Measurements from ENCODE around the gene SESN2. TPM values are rescaled to one million over a fixed set of nuclear protein-coding genes. Genes with fewer than 3 reads are reported as not detected.

SESN2 gene
- total and polyA plus RNA-seq, 10 of the 15 experiments (the other 5 are each of a cell fraction or from before 2014, with no cell fraction given) = 1.5 to 40.9 (median 17.8) TPM

GRCh38 chr1:28249013-28249865, 10.1 kb upstream of the SESN2 start:
- POLR2A ChIA-PET = interaction anchor here (0.5 to 7.6 kb wide), 15 partner anchors 10 to 476 kb away, joined by 3 to 125 read pairs (median 3); partner anchors contain the start of genes ATP5IF1, MED18 and SESN2
- peak; percentile 57 for TF ChIP-seq POLR2A (IDR thresholded peaks at IDR 0.05; ENCODE audit: low read depth, low read length)
- no peak for TF ChIP-seq BCL3 (IDR thresholded peaks at IDR 0.05; ENCODE audit: borderline replicate concordance, insufficient read depth, low read depth, low read length, poor library complexity, severe bottlenecking)
- TF ChIP-seq PKNOX1 (IDR thresholded peaks at IDR 0.05) = 0 out of 2 replicates have a peak, but pooled peaks have one; percentile 4
- peak in 1 of 2 experiments; percentile 75; a peak in 1 of 4 replicates for TF ChIP-seq CEBPB (IDR thresholded peaks at IDR 0.05; ENCODE audit: borderline replicate concordance in 1 of 2, low read depth in 2 of 2, low read length in 2 of 2)
- Histone ChIP-seq H3K27ac (ENCODE audit: control insufficient read depth, insufficient read depth) (peak overlapping the region; percentile 62), H3K79me2 (ENCODE audit: control insufficient read depth, insufficient read depth, low read length) (peaks cover 3% of the 10 kb centered on the region), H3K36me3 (ENCODE audit: control insufficient read depth in 2 of 2, insufficient read depth in 2 of 2, low read length in 1 of 2) (no peaks in the 10 kb centered on the region), H3K4me2 (ENCODE audit: control insufficient read depth, insufficient read depth) (peak overlapping the region; percentile 90), H3K4me3 (peak overlapping the region; percentile 3; the same call in 1 of the 2 replicates), H3K4me1 (ENCODE audit: control insufficient read depth, insufficient read depth, low read length) (peaks cover 31% of the 10 kb centered on the region), H2AFZ (ENCODE audit: control insufficient read depth, low read depth, low read length) (peak overlapping the region; percentile 87), H3K27me3 (replicated peaks in 1 of 2; ENCODE audit: control insufficient read depth in 2 of 2, insufficient read depth in 2 of 2, low read length in 1 of 2) (no peaks in the 10 kb centered on the region), H3K9ac (ENCODE audit: control insufficient read depth, insufficient read depth, low read length) (peak overlapping the region; percentile 52; the same call in 1 of the 2 replicates), H3K9me3 (replicated peaks; ENCODE audit: control insufficient read depth, insufficient read depth, low read length) (no peaks in the 10 kb centered on the region), H4K20me1 (ENCODE audit: control insufficient read depth, insufficient read depth) (no peaks in the 10 kb centered on the region)
- CTCF ChIA-PET = interaction anchor here (0.6 to 4.5 kb wide), 74 partner anchors 8 to 953 kb away, joined by 3 to 138 read pairs (median 5); partner anchors contain the start of genes ATP5IF1, MED18, PHACTR4 and RNU11
- no TSS peak for BruUV-seq (replicated peaks)
- in situ Hi-C loops (cut with MboI) = loop anchor here (5.0 kb wide), 1 partner anchor 353 kb away; no protein-coding TSS in a partner anchor
- RAD21 ChIA-PET (ENCODE audit: unreplicated experiment) = interaction anchor here (0.8 to 4.5 kb wide), 40 partner anchors 10 to 628 kb away, joined by 3 to 34 read pairs (median 5); partner anchors contain the start of genes ATP5IF1, MED18, PHACTR4 and RCC1
- DNase-seq (ENCODE audit: low read depth, low spot score) (no peak), FAIRE-seq (no peak), ATAC-seq (no peak)
- intact Hi-C loops (cut with micrococcal nuclease; ENCODE audit: unreplicated experiment) = loop anchor here (2.0 to 10.0 kb wide), 6 partner anchors 48 to 474 kb away; partner anchors contain the start of genes MED18, STX12 and THEMIS2
- 0% methylated on average over 3 of the region's 3 CpGs for WGBS (ENCODE audit: insufficient coverage, insufficient replicate concordance, low lambda C conversion rate, missing lambda C conversion rate)
- SMC1A ChIA-PET (ENCODE audit: uncharacterized antibody, unreplicated experiment) = interaction anchor here (0.7 to 9.7 kb wide), 48 partner anchors 9 to 628 kb away, joined by 3 to 84 read pairs (median 5); partner anchors contain the start of genes ATP5IF1, DNAJC8, GMEB1 and MED18

Measured in GM12878 (cell line).